ENCODE results near the gene ARSA. TPM values are rescaled to one million over a fixed set of nuclear protein-coding genes. Genes with fewer than 3 reads are reported as not detected.

ARSA gene
- total and polyA plus RNA-seq, 2 experiments from 2014 or later: 8.1 to 8.2 TPM

- TF ChIP-seq REST (IDR thresholded peaks at IDR 0.05; ENCODE audit: unreplicated experiment) (no peak), EZH2phosphoT487 (IDR thresholded peaks at IDR 0.05; ENCODE audit: unreplicated experiment) (no peak), CTCF (conservative IDR thresholded peaks at IDR 0.05; ENCODE audit: low read depth in 2 of 2) (no peak), ZNF114 (CRISPR knock-in tag; IDR thresholded peaks at IDR 0.05) (no peak)
These were observed 40.5 kb downstream of the ARSA start (continued) for GRCh38 chr22:50587407-50587806.

- Mint-ChIP-seq H3K4me3 (no peak overlapping the region), H3K36me3 (ENCODE audit: low read depth) (no peaks in the 10 kb centered on the region; the same call in 2 of the 3 replicates), H3K9me3 (no peaks in the 10 kb centered on the region), H3K27me3 (ENCODE audit: insufficient read depth, low read depth, poor library complexity) (peaks cover 8% of the 10 kb centered on the region), H3K4me1 (peaks cover 7% of the 10 kb centered on the region), H3K27ac (no peak overlapping the region)
- no peak overlapping the region for H3K4me2 ChIP-seq
- H3K4me1 ChIP-seq (ENCODE audit: insufficient read depth): peaks cover 8% of the 10 kb centered on the region
- no peak overlapping the region for H3K27ac ChIP-seq (ENCODE audit: low read depth)
- peaks cover 15% of the 10 kb centered on the region for H3F3A ChIP-seq (replicated peaks; ENCODE audit: low read depth)
- H4K20me1 ChIP-seq (replicated peaks; ENCODE audit: insufficient read depth): peaks cover 2% of the 10 kb centered on the region; the same call in 1 of the 2 replicates
- DNase-seq (ENCODE audit: low spot score) (no peak), ATAC-seq (no peak)
- H3K27me3 ChIP-seq (ENCODE audit: insufficient read depth): peaks cover 17% of the 10 kb centered on the region; the same call in 1 of the 2 replicates
- H3K36me3 ChIP-seq (ENCODE audit: insufficient read depth): no peaks in the 10 kb centered on the region
- H2AFZ ChIP-seq: no peak overlapping the region
- no peaks in the 10 kb centered on the region for H3K79me2 ChIP-seq (replicated peaks; ENCODE audit: insufficient read depth)
- H3K9me2 ChIP-seq (ENCODE audit: insufficient read depth): no peaks in the 10 kb centered on the region
- no peak overlapping the region for H3K4me3 ChIP-seq
- TF ChIP-seq STAT1 (IDR thresholded peaks at IDR 0.05; ENCODE audit: unreplicated experiment): no peak
- no peak for TF ChIP-seq NANOG (IDR thresholded peaks at IDR 0.05; ENCODE audit: borderline replicate concordance)
- TF ChIP-seq ZNF331 (CRISPR knock-in tag; IDR thresholded peaks at IDR 0.05; ENCODE audit: low read depth): no peak
- no peak for TF ChIP-seq EZH2phosphoT487 (IDR thresholded peaks at IDR 0.05; ENCODE audit: unreplicated experiment)
- no peak for TF ChIP-seq EZH2 (IDR thresholded peaks at IDR 0.05; ENCODE audit: low read depth, unreplicated experiment)
- TF ChIP-seq JUNB (IDR thresholded peaks at IDR 0.05; ENCODE audit: unreplicated experiment): no peak
- no peak for TF ChIP-seq REST (IDR thresholded peaks at IDR 0.05; ENCODE audit: unreplicated experiment)
- no peak for TF ChIP-seq POLR2AphosphoS5 (IDR thresholded peaks at IDR 0.05; ENCODE audit: low read depth)
These were observed 41.5 kb downstream of the ARSA start for GRCh38 chr22:50586416-50586815.

Data from GM23338 (cell line).